IMR-90 (cell line): ENCODE results near the gene ST8SIA4. TPM values are rescaled to one million over a fixed set of nuclear protein-coding genes. Genes with fewer than 3 reads are reported as not detected.

Experiments
- ATAC-seq: fragments of 200-7000 bp; cut with Tn5 transposase; 2 replicates; pipeline ENCODE4 v1.9.1; 2020; ENCODE audit warnings: low read depth, mild to moderate bottlenecking, moderate library complexity
- BruUV-seq: library from RNA; stranded (reverse); fragments of 400-500 nt; replicated peaks from 2 replicates; lab custom pipeline; 2021; lab: Mats Ljungman, UMichigan
- CTCF ChIA-PET: fragments of 300-600 bp; formaldehyde crosslinking; extraction: SDS; loops from one replicate; lab custom pipeline; 2021; ENCODE audit warnings: antibody characterized with exemption; lab: Yijun Ruan, JAX
- POLR2A ChIA-PET: fragments of 300-600 bp; sonication (Branson Sonifier 250); formaldehyde crosslinking; loops from one replicate; lab custom pipeline; 2022; ENCODE audit warnings: antibody characterized with exemption; ENCODE audit not compliant: unreplicated experiment; lab: Charles Lee
- DNase-seq: peaks from one replicate; pipeline ENCODE4 v3.0.0; 2013
- H2AFZ ChIP-seq: replicated peaks from 2 replicates; pipeline ENCODE3; 2013; ENCODE audit warnings: low read length, mild to moderate bottlenecking; ENCODE audit not compliant: poor library complexity
- H2AK5ac ChIP-seq: 2 replicates; pipeline ENCODE4 v1.6.1; 2013; ENCODE audit warnings: low read depth, low read length, inconsistent platforms
- H2AK9ac ChIP-seq: replicated peaks from 2 replicates; pipeline ENCODE3; 2013; ENCODE audit warnings: mild to moderate bottlenecking, low read depth, low read length, moderate library complexity; ENCODE audit not compliant: poor library complexity
- H2BK120ac ChIP-seq: 2 replicates; pipeline ENCODE4 v1.6.1; 2013; ENCODE audit warnings: low read depth, low read length, inconsistent platforms
- H2BK15ac ChIP-seq: 3 replicates; pipeline ENCODE4 v1.6.1; 2013; ENCODE audit warnings: low read depth, low read length, inconsistent platforms
- H2BK20ac ChIP-seq: 2 replicates; pipeline ENCODE4 v1.6.1; 2013; ENCODE audit warnings: low read depth, mild to moderate bottlenecking, inconsistent platforms, low read length, moderate library complexity
- H2BK5ac ChIP-seq: 2 replicates; pipeline ENCODE4 v1.6.1; 2013; ENCODE audit warnings: mild to moderate bottlenecking, low read depth, low read length, inconsistent platforms; ENCODE audit not compliant: poor library complexity, severe bottlenecking
- H3K14ac ChIP-seq: replicated peaks from 2 replicates; pipeline ENCODE4 v1.6.1; 2013; ENCODE audit warnings: low read depth, low read length, inconsistent platforms
- H3K18ac ChIP-seq: 2 replicates; pipeline ENCODE4 v1.6.1; 2013; ENCODE audit warnings: low read depth, low read length, control low read depth
- H3K23ac ChIP-seq: 2 replicates; pipeline ENCODE4 v1.6.1; 2013; ENCODE audit warnings: low read depth, low read length, inconsistent platforms
- H3K27ac ChIP-seq: 2 replicates; pipeline ENCODE4 v1.5.1; 2013; ENCODE audit warnings: mild to moderate bottlenecking, control low read depth, low read length; ENCODE audit not compliant: insufficient read depth
- H3K27me3 ChIP-seq: 2 replicates; pipeline ENCODE4 v1.6.1; 2013; ENCODE audit warnings: low read length; ENCODE audit not compliant: control insufficient read depth, insufficient read depth
- H3K36me3 ChIP-seq: 2 replicates; pipeline ENCODE4 v1.6.1; 2013; ENCODE audit warnings: low read length, mixed read lengths; ENCODE audit not compliant: control insufficient read depth, insufficient read depth
- H3K4ac ChIP-seq: 2 replicates; pipeline ENCODE4 v1.6.1; 2013; ENCODE audit warnings: low read depth, low read length, inconsistent platforms
- H3K4me1 ChIP-seq: 2 replicates; pipeline ENCODE4 v1.6.1; 2013; ENCODE audit warnings: low read length, mixed read lengths; ENCODE audit not compliant: control insufficient read depth, insufficient read depth
- H3K4me2 ChIP-seq: 2 replicates; pipeline ENCODE4 v1.6.1; 2013; ENCODE audit warnings: low read depth, mild to moderate bottlenecking, control low read depth, low read length, moderate library complexity
- H3K4me3 ChIP-seq: 2 replicates; pipeline ENCODE4 v1.5.1; 2013; ENCODE audit warnings: low read depth, mild to moderate bottlenecking, control low read depth, low read length, moderate library complexity; ENCODE audit not compliant: insufficient read depth
- H3K56ac ChIP-seq: 2 replicates; pipeline ENCODE4 v1.6.1; 2013; ENCODE audit warnings: low read length, inconsistent platforms; ENCODE audit not compliant: insufficient read depth; ENCODE audit errors: extremely low read depth
- H3K79me1 ChIP-seq, 2 experiments: 2 replicates each; pipeline ENCODE4 v1.6.1; 2013; ENCODE audit warnings: low read length in 2 of 2, inconsistent platforms in 1 of 2, low read depth in 1 of 2
- H3K9ac ChIP-seq: 2 replicates; pipeline ENCODE4 v1.6.1; 2013; ENCODE audit warnings: low read depth, low read length, control low read depth
- H3K9me1 ChIP-seq: 2 replicates; pipeline ENCODE4 v1.6.1; 2013; ENCODE audit warnings: low read length, inconsistent platforms; ENCODE audit not compliant: insufficient read depth
- H3K9me3 ChIP-seq: 2 replicates; pipeline ENCODE4 v1.6.1; 2013; ENCODE audit warnings: low read length; ENCODE audit not compliant: control insufficient read depth, insufficient read depth
- H4K20me1 ChIP-seq: 2 replicates; pipeline ENCODE4 v1.6.1; 2013; ENCODE audit warnings: low read length, inconsistent platforms; ENCODE audit not compliant: insufficient read depth
- H4K5ac ChIP-seq: 2 replicates; pipeline ENCODE4 v1.6.1; 2013; ENCODE audit warnings: mild to moderate bottlenecking, low read depth, low read length, control low read depth
- H4K8ac ChIP-seq, 2 experiments: 2 replicates each; pipeline ENCODE4 v1.6.1; 2013; ENCODE audit warnings: low read depth in 2 of 2, low read length in 2 of 2, control low read depth in 1 of 2, inconsistent platforms in 1 of 2
- H4K91ac ChIP-seq: 2 replicates; pipeline ENCODE4 v1.6.1; 2013; ENCODE audit warnings: low read depth, low read length, inconsistent platforms; ENCODE audit not compliant: insufficient read depth
- BHLHE40 ChIP-seq: fragments of 150-350 bp; IDR thresholded peaks from 2 replicates; pipeline ENCODE4 v1.6.1; 2016; ENCODE audit warnings: mild to moderate bottlenecking, low read depth, low read length
- CEBPB ChIP-seq: IDR thresholded peaks from 2 replicates; pipeline ENCODE4 v1.6.1; 2012; ENCODE audit warnings: low read depth, low read length, improper control_type of control experiment
- CHD1 ChIP-seq: IDR thresholded peaks from 2 replicates; pipeline ENCODE4 v1.6.1; 2012; ENCODE audit warnings: low read depth, low read length, improper control_type of control experiment
- CTCF ChIP-seq: conservative IDR thresholded peaks from 2 replicates; pipeline ENCODE4 v1.5.1; 2012; ENCODE audit warnings: mild to moderate bottlenecking, low read depth, low read length, improper control_type of control experiment
- ELK1 ChIP-seq: fragments of 150-350 bp; IDR thresholded peaks from 2 replicates; pipeline ENCODE4 v1.6.1; 2016; ENCODE audit warnings: low read depth, mild to moderate bottlenecking, low read length, moderate library complexity, borderline replicate concordance
- FOS ChIP-seq: fragments of 150-350 bp; IDR thresholded peaks from 2 replicates; pipeline ENCODE4 v1.6.1; 2016; ENCODE audit warnings: low read depth, low read length
- MAFK ChIP-seq: IDR thresholded peaks from 2 replicates; pipeline ENCODE4 v1.6.1; 2012; ENCODE audit warnings: low read depth, low read length, improper control_type of control experiment
- MAZ ChIP-seq: IDR thresholded peaks from 2 replicates; pipeline ENCODE4 v1.6.1; 2012; ENCODE audit warnings: low read depth, mild to moderate bottlenecking, low read length, improper control_type of control experiment, moderate library complexity, borderline replicate concordance
- MXI1 ChIP-seq: IDR thresholded peaks from 2 replicates; pipeline ENCODE4 v1.6.1; 2012; ENCODE audit warnings: low read depth, mild to moderate bottlenecking, low read length, moderate library complexity, borderline replicate concordance
- NFE2L2 ChIP-seq: fragments of 150-350 bp; IDR thresholded peaks from 2 replicates; pipeline ENCODE4 v1.6.1; 2016; ENCODE audit warnings: low read depth, mild to moderate bottlenecking, low read length
- POLR2A ChIP-seq: IDR thresholded peaks from 2 replicates; pipeline ENCODE4 v1.6.1; 2012; ENCODE audit warnings: mild to moderate bottlenecking, low read depth, low read length
- RAD21 ChIP-seq: IDR thresholded peaks from 2 replicates; pipeline ENCODE4 v1.6.1; 2012; ENCODE audit warnings: low read length, improper control_type of control experiment
- RCOR1 ChIP-seq: IDR thresholded peaks from 2 replicates; pipeline ENCODE4 v1.6.1; 2012; ENCODE audit warnings: mild to moderate bottlenecking, low read length, improper control_type of control experiment; ENCODE audit not compliant: insufficient replicate concordance
- RFX5 ChIP-seq: IDR thresholded peaks from 2 replicates; pipeline ENCODE4 v1.8.0; 2012; ENCODE audit warnings: low read depth, mild to moderate bottlenecking, low read length, moderate library complexity
- SMC3 ChIP-seq: fragments of 150-350 bp; IDR thresholded peaks from 2 replicates; pipeline ENCODE4 v1.6.1; 2016; ENCODE audit warnings: low read depth, mild to moderate bottlenecking, antibody characterized with exemption, low read length, moderate library complexity
- USF2 ChIP-seq: fragments of 150-350 bp; IDR thresholded peaks from 2 replicates; pipeline ENCODE4 v1.6.1; 2017; ENCODE audit warnings: mild to moderate bottlenecking, antibody characterized with exemption, low read length, low read depth
- WGBS, 2 experiments: methylation state at CpG; one replicate each; pipeline versions ENCODE4 v1.1.5 to v1.1.7; 2013; ENCODE audit warnings: missing lambda C conversion rate in 2 of 2; ENCODE audit not compliant: insufficient read length in 1 of 2; ENCODE audit errors: extremely low coverage in 2 of 2; 5-methylcytosine and 5-hydroxymethylcytosine counted together
- dilution Hi-C: fragments of 300-500 bp; cut with HindIII; formaldehyde crosslinking; loops from one replicate; pipeline ENCODE4 v1.14.3; 2018; ENCODE audit warnings: low sequenced_read_pairs; ENCODE audit not compliant: unreplicated experiment
- in situ Hi-C: fragments of 300-500 bp; cut with MboI; formaldehyde crosslinking; loops from 3 replicates; pipeline ENCODE4 v1.14.3; 2019; ENCODE audit warnings: low sequenced_read_pairs, inconsistent platforms, mixed read lengths
- intact Hi-C: fragments of 100-400 bp; cut with micrococcal nuclease; formaldehyde crosslinking; loops from 2 replicates; pipeline ENCODE4 v1.10.0; 2022
- polyA plus RNA-seq, 3 experiments: library from polyadenylated mRNA; depleted of rRNA; stranded (reverse); fragments of >200 nt; gene quantifications; 2 replicates each; pipeline ENCODE4 v1.2.3, GENCODE V29; 2012; ENCODE audit warnings: low replicate concordance in 1 of 3
- total RNA-seq: library from RNA; depleted of rRNA; stranded (reverse); fragments of >200 nt; gene quantifications from 2 replicates; pipeline ENCODE4 v1.2.3, GENCODE V29; 2012

Gene ST8SIA4
- total and polyA plus RNA-seq, 2 of the 4 experiments (the other 2 are of a cell fraction), result 0.02 to 0.18 TPM

- no peak for ATAC-seq
- in situ Hi-C loops, result no loop called here
- H2BK20ac ChIP-seq, result no peak overlapping the region
Measured at GRCh38 chr5:100802208-100802607, 100.9 kb downstream of the ST8SIA4 start.

More at GRCh38 chr5:100802208-100802607, 100.9 kb downstream of the ST8SIA4 start:
- DNase-seq, result no peak
- Histone ChIP-seq H3K23ac (no peak overlapping the region), H3K27ac (no peak overlapping the region), H3K18ac (no peak overlapping the region), H2BK15ac (no peak overlapping the region), H3K14ac (no peak overlapping the region), H3K9ac (no peak overlapping the region), H3K4ac (no peak overlapping the region), H2AK9ac (no peak overlapping the region), H2BK5ac (no peak overlapping the region), H3K56ac (no peak overlapping the region), H3K27me3 (no peaks in the 10 kb centered on the region), H3K4me2 (no peak overlapping the region), H3K9me1 (no peaks in the 10 kb centered on the region), H3K9me3 (no peaks in the 10 kb centered on the region), H4K5ac (no peak overlapping the region), H4K91ac (no peak overlapping the region), H3K4me3 (no peak overlapping the region), H2BK120ac (no peak overlapping the region), H4K8ac (no peak overlapping the region), H3K79me1 (no peaks in the 10 kb centered on the region), H2AFZ (no peak overlapping the region), H4K20me1 (no peaks in the 10 kb centered on the region), H3K36me3 (no peaks in the 10 kb centered on the region), H3K4me1 (no peaks in the 10 kb centered on the region), H2AK5ac (no peak overlapping the region)
- no CpG with 5 or more reads among the region's 2 CpGs for WGBS, 2 experiments
- dilution Hi-C loops (no loop called here), intact Hi-C loops (no loop called here)
- POLR2A ChIA-PET, result no interaction called here
- BruUV-seq, result no TSS peak
- CTCF ChIA-PET, result no interaction called here
- TF ChIP-seq FOS (no peak), ELK1 (no peak), CEBPB (no peak), RFX5 (no peak), CTCF (no peak), BHLHE40 (no peak), CHD1 (no peak), RAD21 (no peak), MXI1 (no peak), POLR2A (no peak), NFE2L2 (no peak), USF2 (no peak), MAZ (no peak), SMC3 (no peak), RCOR1 (no peak), MAFK (no peak)
